HCT116 (cell line): ENCODE data around the gene RALGPS1.

Experiments
- CEBPB ChIP-seq: IDR thresholded peaks from 2 replicates; pipeline ENCODE4 v1.6.1; 2012; ENCODE audit warnings: low read depth
- ELF1 ChIP-seq: IDR thresholded peaks from 2 replicates; pipeline ENCODE4 v1.6.1; 2012; ENCODE audit warnings: low read depth, borderline replicate concordance
- EZH2phosphoT487 ChIP-seq: fragments of 200-600 bp; IDR thresholded peaks from 2 replicates; pipeline ENCODE4 v1.6.1; 2018; ENCODE audit warnings: antibody characterized with exemption, borderline replicate concordance
- POLR2A ChIP-seq: IDR thresholded peaks from 2 replicates; pipeline ENCODE4 v1.7.0; 2011; ENCODE audit warnings: borderline replicate concordance; ENCODE audit not compliant: insufficient read depth, insufficient read length; ENCODE audit errors: extremely low read depth
- RAD21 ChIP-seq: IDR thresholded peaks from 2 replicates; pipeline ENCODE4 v1.6.1; 2012; ENCODE audit warnings: low read depth, mild to moderate bottlenecking

- TF ChIP-seq CEBPB, result no peak
- TF ChIP-seq ELF1, result no peak
- TF ChIP-seq POLR2A, result no peak
- TF ChIP-seq RAD21, result no peak
- TF ChIP-seq EZH2phosphoT487, result no peak
Measured at GRCh38 chr9:127206666-127207065, 292.1 kb downstream of the RALGPS1 start.
